GM19240 (cell line): ENCODE measurements around the gene COL18A1.
"Not testable (repeated sequence)": the region's sequence is repeated elsewhere in the genome, so short reads cannot be mapped to it uniquely, and the experiment has no call there.

Source experiments
- DNase-seq: peaks from one replicate; pipeline ENCODE4 v3.0.0; 2011; ENCODE audit warnings: low spot score; ENCODE audit not compliant: insufficient read length

The COL18A1 gene

DNA sequence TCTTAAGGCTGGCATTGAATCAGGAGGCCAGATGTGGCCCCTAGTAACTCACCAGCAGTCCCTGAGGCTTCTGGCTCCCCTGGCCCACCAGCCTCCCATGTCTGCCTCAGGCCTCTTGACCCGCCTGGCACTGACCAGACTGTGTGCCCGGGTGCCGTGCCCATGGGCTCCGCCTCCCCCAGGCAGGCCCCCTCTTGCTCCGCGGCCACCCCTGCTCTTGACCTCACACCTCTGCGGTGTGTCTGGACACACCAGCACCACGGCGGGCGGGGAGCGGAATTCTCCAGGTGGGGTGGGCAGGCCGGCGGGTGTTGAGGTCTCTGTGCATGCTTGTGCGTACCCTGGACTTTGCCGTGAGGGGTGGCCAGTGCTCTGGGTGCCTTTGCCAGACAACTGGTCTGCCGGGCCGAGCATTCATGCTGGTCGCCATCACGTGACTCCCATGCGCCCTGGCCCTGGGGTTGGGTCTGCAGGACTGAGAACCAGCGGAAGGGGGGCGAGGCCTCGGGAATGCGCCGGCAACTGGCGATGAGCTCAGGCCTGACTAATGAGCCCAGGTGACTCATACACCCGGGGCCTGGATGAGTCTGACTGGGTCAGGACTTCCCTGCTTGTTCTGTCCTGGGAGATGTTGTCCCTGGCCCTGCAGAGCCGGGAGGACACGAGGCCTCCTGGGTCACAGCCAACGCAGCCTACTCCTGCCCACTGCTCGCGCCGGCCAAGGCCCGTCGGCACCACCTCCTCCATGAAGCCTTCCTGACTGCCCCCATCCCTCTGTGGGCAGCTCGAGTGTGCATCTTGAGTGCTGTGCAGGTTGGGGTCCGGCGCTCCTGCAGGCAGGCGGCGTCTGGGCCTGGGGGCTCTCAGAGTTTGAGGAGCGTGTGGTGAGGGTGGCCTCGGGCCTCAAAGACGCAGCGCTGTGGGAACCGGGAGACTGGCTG lies 22.6 kb downstream of the COL18A1 start:
- DNase-seq = no peak

DNA sequence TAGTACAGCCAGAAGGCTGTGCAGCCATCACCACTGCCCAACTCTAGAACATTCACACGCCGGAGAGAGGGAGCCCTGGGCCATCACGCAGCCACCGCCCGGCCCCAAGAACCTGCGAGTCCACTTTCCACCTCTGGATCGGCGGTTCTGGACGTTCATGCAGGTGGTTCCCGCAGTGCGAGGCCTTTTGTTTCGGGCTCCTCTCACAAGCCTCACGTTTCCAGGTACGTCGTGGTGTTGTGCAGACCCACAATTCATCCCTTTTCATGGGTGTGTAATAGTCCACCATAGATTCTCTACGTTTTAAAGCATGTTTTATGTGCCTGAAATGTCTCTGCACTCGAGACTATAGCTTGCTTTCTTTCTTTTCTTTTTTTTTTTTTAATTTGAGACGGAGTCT lies 23.6 kb downstream of the COL18A1 start:
- DNase-seq = no peak

DNA sequence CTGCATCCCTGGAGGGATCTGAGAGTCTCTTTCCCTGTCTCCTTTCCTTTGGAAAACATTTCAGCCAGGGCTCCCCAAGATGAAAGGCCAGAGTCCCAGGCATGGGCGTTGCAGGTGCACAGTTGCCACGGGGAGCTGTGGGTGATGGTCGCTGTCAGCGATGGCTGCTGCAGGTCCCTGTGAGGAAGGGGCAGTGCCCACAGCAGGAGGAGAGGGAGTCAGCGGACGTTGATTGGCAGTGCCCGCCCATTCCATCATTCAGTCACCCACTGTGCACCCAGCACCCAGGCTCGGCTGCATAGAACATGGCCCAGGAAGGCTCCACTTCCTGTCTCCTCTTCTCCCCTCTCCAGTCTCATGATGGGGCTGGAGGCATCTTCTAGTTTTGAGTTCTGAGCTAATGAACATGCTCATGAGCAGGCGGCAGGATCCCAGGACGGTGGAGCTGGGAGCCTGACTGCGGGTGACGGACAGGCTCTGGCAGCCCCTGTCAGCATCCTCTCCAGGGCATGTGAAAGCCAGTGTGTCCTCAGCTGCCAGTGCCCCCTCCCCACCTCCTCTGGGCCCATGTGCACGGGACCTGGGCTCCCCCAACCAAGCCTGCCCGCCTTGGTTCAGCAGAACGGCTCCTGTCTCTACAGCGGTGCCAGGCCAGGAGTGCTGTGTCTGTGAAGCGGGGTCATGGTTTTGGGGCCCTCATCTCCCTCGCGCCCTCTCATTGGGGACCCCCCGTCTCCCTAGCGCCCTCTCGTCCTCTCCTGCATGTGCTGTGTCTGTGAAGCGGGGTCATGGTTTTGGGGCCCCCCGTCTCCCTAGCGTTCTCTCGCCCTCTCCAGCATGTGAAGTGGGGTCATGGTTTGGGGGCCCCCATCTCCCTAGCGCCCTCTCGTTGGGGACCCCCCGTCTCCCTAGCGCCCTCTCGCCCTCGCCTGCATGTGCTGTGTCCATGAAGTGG lies 24.5 kb downstream of the COL18A1 start:
- DNase-seq = no peak

DNA sequence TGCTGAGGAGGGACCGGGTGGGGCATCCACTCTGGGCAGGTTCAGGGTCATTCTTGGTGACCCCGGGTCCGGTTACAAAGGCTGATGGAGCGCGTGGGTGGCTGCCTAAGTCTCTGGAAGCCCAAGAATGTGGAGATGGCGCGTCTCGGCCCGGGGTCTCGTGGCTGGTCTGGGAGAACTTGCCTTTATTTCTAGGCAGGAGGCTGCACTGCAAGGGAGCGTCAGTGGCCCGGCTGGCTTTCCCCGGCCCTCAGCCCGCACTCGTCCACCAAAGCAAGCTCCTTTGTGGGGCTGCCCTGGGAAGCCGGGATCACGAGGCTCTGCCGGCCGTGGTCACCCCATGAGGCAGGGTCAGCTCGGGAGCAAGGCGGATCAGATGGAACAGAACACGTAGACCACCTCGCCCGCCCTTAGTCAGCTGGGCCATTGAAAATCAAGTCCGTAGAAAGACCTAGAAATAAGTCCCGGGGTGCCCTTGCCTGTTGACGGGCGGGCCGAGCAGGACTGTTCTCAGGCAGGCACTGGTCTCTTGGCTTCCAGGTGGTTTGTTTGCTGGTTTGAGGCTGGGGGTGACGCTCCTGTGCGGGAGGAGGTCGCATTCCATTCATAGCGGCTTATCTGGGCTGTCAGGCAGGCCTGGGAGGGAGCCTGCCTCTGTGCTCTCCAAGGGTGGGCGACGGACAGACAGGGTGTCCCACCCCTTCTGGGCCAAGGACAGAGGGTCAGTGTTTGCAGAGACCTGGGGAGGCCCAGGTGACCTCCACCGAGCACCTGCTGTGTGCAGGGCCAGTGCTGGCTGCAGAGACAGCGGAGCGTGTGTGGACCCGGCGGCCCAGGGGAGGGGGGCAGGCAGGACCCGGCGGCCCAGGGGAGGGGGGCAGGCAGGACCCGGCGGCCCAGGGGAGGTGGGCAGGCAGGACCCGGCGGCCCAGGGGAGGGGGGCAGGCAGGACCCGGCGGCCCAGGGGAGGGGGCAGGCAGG lies 25.8 kb downstream of the COL18A1 start:
- no peak for DNase-seq

DNA sequence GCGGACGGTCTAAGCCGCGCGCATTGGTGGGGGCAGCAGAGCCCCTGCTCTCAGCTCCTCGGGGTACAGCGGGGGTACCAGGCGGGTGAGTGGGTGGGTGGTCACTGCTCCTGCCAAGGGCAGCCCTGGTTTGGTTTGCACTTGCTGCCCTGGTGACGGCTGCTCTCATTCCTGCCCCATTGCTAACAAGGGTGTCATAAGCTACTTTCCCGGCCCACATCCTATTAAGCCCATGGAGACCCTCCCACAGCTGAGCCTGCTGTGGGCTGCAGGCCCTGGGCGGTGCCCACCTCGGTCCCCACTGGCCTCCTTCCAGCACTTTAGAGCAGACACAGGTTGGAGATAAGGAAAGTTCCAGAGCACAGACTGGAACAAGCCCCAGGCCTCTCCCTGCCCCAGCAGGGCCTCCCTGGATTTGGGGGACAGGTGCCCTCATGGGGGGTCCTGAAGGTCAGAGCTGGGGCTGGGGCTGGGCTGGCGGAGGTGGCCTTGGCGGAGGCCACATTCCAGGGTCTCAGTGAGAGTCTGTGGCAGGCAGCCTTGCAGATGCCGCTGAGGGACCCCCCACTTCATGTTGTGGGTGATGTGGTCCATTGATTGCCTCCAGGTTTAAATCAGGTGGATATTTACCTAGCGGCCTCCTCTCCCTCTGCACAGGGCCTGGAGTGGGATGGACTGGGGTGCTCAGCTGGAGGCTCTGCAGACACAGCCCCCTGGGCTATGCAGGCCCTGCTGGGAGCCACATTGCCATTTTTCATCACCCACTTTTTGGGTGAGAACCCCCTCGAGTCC lies 27.0 kb downstream of the COL18A1 start:
- DNase-seq = no peak

DNA sequence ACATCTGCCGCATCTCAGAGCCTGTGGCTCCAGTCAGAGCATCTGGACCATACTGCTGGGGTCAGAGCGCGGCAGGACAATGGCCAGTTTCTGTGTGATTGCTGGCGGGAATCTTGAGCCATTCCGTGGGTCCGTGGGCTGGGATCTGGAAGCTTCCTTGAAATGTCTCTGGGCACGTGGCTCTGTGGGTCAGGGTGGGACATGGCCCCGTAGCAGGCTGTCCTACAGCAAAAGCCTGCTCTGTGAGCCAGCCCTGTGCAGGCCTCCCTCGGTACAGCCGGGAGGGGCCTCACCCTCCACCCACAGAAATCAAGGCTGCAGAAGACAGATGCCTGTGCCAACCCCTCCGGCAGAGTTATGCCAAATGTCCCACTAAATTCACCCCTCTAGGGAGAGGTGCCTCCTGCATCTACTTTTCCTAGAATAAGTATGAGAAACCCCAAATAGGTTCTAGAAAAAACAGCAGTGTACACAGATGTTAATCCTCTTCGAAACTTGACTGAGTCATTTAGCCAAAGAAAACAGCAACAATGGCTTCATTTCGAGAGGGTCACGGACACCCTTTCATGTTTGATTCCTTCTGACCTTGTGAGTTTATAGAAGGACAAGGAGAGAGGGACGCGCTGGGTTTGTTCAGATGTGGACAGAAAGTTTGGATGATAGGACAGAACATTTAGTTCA lies 27.8 kb downstream of the COL18A1 start:
- no peak for DNase-seq

DNA sequence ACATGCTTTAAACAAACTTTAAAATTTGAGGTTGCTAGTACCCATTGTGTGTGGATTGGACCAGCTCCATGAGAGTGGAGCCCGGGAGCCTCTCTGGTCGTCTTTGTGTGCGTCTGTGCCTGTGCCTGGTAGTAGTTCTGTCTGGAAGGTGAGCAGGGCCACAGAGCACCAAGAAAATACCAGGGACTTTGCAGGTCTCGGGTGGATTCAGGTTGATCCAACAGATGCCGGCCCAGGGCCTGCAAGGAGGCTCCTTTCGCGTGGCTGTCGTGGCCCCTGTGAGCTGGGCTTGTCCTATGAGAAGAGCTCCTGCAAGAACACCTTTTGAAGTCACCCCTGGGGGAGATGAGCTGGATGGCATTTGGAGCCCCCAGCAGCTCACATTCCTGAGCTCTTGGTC lies 28.3 kb downstream of the COL18A1 start:
- no peak for DNase-seq

DNA sequence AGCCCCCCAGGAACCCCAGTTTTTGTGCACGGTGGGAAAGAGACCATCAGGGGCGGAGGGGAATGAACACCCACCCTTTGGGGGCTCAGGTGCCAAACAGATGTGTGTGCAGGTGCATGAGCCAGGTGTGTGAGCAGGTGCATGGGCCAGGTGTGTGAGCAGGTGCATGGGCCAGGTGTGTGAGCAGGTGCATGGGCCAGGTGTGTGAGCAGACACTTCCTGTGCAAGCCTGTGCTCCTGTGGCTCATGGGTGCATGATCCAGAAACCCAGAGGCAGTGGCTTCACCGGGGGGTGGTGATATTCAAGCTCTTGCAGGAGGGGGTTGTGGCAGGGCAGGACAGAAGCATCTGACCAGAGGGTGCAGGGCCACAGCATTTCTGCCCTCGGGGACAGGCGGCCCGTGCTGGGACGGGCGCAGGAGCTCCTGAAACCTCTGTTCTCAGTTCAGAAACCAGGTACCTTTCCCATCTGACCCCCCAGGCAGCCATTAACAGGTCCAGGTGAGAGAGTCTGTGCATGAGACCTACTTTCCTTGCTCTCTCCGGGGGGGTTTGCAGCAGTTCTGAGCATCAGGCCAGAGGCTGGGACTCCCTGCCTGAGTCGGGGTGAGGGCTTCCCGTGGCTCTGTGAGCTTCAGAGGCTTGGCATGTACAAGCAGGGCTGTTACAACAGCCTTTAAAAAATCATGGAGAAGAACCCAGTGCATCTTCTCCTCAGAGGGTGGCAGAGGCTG lies 29.1 kb downstream of the COL18A1 start:
- DNase-seq = no peak

DNA sequence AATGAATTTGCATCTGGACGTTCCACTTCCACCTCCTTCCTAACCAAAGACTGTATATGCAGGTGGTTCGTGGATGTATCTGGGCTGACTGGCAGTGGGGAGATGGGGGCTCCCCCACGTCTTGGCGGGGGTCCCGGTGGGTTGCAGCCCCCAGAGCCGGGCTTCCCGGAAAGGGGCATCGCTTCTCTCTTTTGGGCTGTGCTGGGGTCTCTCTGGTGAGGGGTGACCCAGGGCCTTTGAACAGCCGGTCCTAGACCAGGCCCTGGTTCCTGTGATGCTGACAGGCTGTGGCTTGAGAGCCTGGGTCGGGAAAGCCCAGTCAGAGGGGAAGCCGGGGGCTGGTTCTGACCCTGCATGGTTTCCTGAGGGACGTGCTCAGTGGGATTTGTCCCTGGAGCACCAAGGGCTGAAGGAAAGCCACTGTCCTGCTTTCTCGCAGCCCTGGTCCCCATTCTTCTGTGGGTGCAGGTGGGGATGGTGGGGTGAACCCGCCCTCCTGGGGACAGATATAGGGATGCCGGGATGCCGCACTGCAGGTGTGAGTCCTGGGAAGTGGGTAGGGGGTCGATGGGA lies 29.8 kb downstream of the COL18A1 start:
- DNase-seq = no peak

DNA sequence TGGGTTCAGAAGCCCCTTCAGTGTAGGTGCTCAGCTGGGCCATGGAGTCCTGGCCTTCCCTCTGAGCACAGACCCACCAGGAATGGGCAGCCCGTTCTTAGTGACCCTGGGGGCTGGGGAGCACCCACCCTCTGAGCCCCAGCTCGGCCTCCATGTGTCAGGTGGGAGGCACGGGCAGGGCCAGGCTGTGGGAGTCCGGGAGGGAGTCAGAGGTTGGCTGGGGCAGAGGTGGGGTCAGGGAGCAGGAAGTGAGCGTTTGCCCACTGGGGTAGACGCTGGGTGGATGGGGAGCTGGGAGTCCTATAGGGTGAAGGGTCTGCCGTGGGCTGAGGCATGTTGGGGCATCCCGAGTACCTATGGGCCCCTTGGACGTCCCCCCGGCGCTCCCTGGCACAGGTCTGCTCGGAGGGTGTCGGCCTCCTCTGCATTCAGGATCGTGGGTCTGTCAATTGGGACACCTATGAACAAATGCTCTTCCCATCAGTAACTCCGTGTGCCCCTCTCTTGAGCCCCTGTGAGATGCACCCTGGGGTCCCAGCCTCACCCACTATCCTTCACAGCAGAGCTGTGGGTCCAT lies 30.5 kb downstream of the COL18A1 start:
- DNase-seq = no peak

DNA sequence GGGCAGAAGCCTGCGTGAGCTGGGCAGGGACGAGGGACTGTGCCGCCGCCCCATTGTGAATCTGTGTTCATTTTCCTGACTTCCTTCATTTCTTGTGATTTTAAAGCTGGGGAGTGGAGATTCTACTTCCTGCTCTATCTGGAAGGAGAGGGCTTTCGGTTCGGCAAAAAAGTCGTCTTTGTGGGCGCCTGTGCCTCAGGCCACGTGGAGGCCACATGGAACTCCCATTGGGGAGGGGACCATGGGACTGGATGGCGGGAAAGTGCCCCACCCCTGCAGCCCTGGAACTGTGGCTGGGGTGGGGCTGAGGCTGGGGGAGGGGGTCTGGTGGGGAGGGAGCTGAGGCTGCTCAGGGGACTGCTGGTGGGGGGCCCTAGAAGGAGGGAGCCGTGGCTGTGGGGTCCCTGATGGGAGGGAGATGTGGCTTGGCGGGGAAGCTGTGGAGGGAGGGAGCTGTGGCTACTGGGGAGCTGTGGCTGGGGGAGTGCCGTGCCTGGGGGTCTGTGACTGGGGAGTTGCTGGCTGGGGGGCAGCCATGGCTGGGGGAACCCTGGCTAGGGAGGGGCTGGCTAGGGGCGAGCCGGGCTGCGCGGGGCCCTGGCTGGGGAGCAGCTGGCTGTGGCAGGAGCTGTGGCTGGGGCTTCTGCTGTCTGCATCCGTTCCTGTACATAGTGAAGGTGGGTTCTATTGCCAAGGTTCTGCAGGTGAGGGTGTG lies 31.5 kb downstream of the COL18A1 start:
- no peak for DNase-seq

DNA sequence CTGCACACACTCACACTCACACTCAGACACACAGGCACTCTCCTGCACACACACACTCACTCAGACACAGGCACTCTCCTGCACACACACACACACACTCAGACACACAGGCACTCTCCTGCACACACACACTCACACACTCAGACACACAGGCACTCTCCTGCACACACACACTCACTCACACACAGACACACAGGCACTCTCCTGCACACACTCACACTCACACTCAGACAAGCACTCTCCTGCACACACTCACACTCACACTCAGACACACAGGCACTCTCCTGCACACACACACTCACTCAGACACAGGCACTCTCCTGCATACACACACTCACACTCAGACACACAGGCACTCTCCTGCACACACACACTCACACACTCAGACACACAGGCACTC lies 32.9 kb downstream of the COL18A1 start:
- DNase-seq = not testable (repeated sequence)

DNA sequence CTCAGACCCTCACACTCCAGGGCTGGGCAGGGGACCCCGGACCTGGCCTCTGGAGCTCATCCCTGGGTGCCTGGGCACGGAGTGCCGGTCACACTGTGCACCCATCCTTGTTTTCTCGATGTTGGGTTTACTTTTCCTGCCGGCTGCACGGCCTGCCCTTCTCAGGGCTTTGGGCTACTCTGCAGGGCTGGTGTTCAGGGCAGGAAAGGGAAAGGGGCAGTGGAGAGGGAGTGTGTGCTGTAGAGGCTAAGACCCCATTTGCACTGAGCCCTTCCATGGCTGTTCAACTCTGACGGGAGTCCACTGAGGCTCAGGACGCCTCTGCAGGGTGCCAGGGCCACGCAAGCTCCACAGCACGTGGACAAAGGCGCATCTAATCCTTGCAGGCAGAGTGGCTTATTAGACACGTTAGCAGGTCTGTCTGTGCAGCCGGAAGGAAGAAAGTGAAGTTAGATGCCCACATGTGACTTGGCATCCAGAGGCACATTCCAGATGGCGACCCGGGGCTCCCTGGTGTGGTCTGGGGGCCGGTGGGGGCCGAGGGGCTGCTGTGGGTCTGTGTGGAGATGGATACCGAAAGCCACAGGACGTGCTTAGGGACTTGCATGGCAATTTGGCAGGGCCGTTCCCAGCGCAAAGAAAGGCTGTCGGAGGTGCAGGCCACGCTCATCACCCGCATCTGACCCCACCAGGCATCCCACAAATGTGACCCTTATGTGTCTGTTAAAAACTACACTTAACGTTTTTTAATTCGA lies 33.6 kb downstream of the COL18A1 start:
- no peak for DNase-seq

DNA sequence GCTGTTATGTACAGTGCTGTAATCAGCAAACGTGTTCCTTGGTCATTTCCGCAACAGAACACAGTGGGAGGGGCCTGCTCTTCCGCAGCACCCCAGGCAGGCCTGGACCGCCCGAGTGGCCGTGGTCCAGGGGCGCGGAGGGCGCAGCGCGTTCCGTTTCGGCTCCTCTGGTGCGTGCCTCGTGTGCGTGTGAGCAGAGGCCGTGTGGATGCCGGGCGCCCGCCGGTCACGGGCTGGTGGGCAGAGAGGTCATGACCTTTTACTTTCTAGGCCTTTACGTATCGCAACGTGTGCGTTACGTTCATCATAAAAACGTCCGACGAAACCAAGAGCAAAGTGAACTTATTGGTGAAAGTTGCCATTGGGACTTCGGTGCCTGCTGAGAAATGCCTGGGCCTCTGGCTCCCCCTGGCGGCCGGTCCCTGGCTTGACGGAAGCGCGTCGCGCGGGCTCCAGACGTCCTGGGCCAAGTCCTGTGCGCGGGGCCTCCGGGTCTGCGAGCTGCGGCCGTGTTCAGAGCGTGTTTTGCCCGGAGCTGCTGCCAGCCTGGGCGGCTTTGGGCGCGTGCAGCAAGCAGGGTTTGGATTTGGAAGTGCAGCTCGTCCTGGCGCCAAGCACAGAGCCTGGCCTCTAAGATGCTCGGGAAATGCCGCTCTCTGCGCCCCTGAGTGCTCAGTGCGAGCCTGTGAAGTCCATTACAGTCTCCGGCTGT lies 34.4 kb downstream of the COL18A1 start:
- DNase-seq = peak; percentile 94

DNA sequence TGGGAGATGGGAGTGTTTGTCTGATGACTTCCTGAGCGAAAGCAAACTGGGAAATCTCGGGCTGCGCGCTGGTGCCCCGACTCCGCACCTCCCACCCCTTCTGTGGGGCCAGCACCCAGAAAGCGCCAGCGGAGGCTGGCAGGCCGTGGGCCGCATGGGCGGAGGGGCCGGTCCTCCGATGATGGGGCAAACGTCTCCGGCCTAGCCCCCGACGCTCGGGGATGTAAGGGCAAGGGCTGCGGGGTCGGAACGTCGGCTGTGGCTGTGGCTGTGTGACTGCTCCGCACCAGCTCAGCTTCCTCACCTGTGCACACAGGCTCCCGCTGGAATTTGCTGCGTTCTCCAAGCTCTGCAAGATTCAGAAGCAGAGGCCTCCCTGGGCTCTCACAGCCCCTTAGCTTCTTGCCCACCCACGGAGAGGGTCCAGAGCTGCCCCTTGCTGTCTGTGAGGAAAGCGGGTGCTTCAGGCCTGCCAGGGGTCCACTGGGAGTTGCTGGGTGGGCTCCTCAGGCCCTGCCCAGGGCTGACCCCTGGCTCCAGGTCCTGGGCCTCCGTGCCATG lies 35.0 kb downstream of the COL18A1 start:
- DNase-seq = no peak
